Fibroblast of lung (primary cell): ENCODE data around the gene SAP30BP.

Experiments
- EZH2 ChIP-seq: IDR thresholded peaks from 2 replicates; pipeline ENCODE4 v1.5.1; 2012; ENCODE audit warnings: low read length, control low read depth, mild to moderate bottlenecking; ENCODE audit errors: missing control alignments
- TF ChIP-seq, protein P1 (sequence below), 2 donors: IDR thresholded peaks in 1 of 2; conservative IDR thresholded peaks in 1 of 2; 1 replicate in 1 of 2; 2 replicates in 1 of 2; pipeline ENCODE4 v1.5.1; 2011 to 2012; ENCODE audit warnings: low read length in 2 of 2, control low read depth in 1 of 2, inconsistent platforms in 1 of 2, low read depth in 1 of 2, mild to moderate bottlenecking in 1 of 2

DNA sequence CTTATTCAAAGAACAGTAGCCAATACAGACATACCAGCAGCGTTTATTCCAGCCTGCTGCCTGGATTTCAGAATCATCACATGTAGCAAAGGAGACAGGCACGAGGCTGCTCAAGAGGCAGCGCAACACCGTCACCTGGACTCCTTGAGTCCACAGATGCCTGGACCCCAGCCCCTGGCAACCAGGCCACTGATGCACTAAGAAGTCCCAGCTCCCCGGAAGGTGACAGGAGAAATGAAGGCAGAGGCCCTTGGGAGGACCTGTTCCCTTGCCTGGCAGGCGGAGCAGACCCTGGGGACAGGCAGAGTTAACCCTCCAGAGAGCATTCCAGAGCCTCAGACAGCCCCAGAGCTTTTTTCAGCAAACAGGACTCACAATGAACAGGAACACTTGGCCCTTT is 17.5 kb upstream of the SAP30BP start:
- TF ChIP-seq, protein P1, sequence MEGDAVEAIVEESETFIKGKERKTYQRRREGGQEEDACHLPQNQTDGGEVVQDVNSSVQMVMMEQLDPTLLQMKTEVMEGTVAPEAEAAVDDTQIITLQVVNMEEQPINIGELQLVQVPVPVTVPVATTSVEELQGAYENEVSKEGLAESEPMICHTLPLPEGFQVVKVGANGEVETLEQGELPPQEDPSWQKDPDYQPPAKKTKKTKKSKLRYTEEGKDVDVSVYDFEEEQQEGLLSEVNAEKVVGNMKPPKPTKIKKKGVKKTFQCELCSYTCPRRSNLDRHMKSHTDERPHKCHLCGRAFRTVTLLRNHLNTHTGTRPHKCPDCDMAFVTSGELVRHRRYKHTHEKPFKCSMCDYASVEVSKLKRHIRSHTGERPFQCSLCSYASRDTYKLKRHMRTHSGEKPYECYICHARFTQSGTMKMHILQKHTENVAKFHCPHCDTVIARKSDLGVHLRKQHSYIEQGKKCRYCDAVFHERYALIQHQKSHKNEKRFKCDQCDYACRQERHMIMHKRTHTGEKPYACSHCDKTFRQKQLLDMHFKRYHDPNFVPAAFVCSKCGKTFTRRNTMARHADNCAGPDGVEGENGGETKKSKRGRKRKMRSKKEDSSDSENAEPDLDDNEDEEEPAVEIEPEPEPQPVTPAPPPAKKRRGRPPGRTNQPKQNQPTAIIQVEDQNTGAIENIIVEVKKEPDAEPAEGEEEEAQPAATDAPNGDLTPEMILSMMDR (conservative IDR thresholded peaks at IDR 0.05 in 1 of 2, IDR thresholded peaks at IDR 0.05 in 1 of 2; ENCODE audit: low read depth in 1 of 2, low read length in 2 of 2): no peak
- no peak for TF ChIP-seq EZH2
